Measurements from ENCODE around the gene RFNG.

Gene RFNG

GRCh38 chr17:82058230-82058854, 6.7 kb upstream of the RFNG start:
- DNase-seq = no peak

GRCh38 chr17:82056729-82057621, 5.4 kb upstream of the RFNG start:
- DNase-seq = no peak

GRCh38 chr17:82055965-82056728, 4.5 kb upstream of the RFNG start:
- DNase-seq = no peak

GRCh38 chr17:82055023-82055964, 3.7 kb upstream of the RFNG start:
- DNase-seq = no peak

- no peak for DNase-seq
Measured at GRCh38 chr17:82054351-82055022, 2.9 kb upstream of the RFNG start.

GRCh38 chr17:82053556-82054263, 2.1 kb upstream of the RFNG start:
- DNase-seq = no peak

GRCh38 chr17:82053130-82053529, 1.5 kb upstream of the RFNG start:
- DNase-seq = no peak

GRCh38 chr17:82052638-82053059, 1.0 kb upstream of the RFNG start:
- DNase-seq = no peak

GRCh38 chr17:82050761-82051641, 610 bp downstream of the RFNG start:
- no peak for DNase-seq

GRCh38 chr17:82050152-82050760, 1.4 kb downstream of the RFNG start:
- DNase-seq = no peak

GRCh38 chr17:82049521-82049971, 2.1 kb downstream of the RFNG start:
- no peak for DNase-seq

- DNase-seq = no peak
Measured at GRCh38 chr17:82049106-82049505, 2.5 kb downstream of the RFNG start.

- DNase-seq = no peak
Measured at GRCh38 chr17:82048571-82048971, 3.0 kb downstream of the RFNG start.

- no peak for DNase-seq
Measured at GRCh38 chr17:82047914-82048570, 3.6 kb downstream of the RFNG start.

- DNase-seq = no peak
Measured at GRCh38 chr17:82047379-82047778, 4.2 kb downstream of the RFNG start.

- no peak for DNase-seq
Measured at GRCh38 chr17:82046903-82047302, 4.7 kb downstream of the RFNG start.

GRCh38 chr17:82045936-82046484, 5.6 kb downstream of the RFNG start:
- no peak for DNase-seq

GRCh38 chr17:82043507-82043906, 8.1 kb downstream of the RFNG start:
- DNase-seq = no peak

GRCh38 chr17:82042649-82043048, 9.0 kb downstream of the RFNG start:
- DNase-seq = no peak
